DND-41 (cell line): ENCODE measurements around the gene CACNB1.

Experiments
- CTCF ChIP-seq: IDR thresholded peaks from 2 replicates; pipeline ENCODE4 v1.5.1; 2012; ENCODE audit warnings: borderline replicate concordance, low read length, moderate library complexity, mild to moderate bottlenecking; ENCODE audit not compliant: poor library complexity, severe bottlenecking; ENCODE audit errors: extremely low read depth
- EZH2 ChIP-seq: IDR thresholded peaks from 3 replicates; pipeline ENCODE4 v1.6.1; 2012; ENCODE audit warnings: borderline replicate concordance, low read depth, mild to moderate bottlenecking, moderate library complexity, low read length, inconsistent platforms; ENCODE audit not compliant: severe bottlenecking

- TF ChIP-seq CTCF: no peak
- no peak for TF ChIP-seq EZH2
These were observed 10.9 kb downstream of the CACNB1 start for GRCh38 chr17:39186481-39187002.
